DND-41 (cell line): Measurements from ENCODE around the gene GNMT.
A peak's percentile ranks its signal among the peaks of the same experiment; 100 is the strongest.

Source experiments
- ATAC-seq: fragments of 200-7000 bp; cut with Tn5 transposase; 3 replicates; pipeline ENCODE4 v1.9.1; 2021; ENCODE audit warnings: low read depth; ENCODE audit not compliant: insufficient read depth
- DNase-seq: peaks from one replicate; pipeline ENCODE4 v3.0.0-alpha.2; 2020
- H2AFZ ChIP-seq: 2 replicates; pipeline ENCODE4 v1.6.0; 2012; ENCODE audit warnings: low read depth, low read length
- H3K27ac ChIP-seq: 2 replicates; pipeline ENCODE4 v1.5.1; 2012; ENCODE audit warnings: low read length, inconsistent platforms
- H3K27me3 ChIP-seq: fragments of 200-600 bp; sonication (generic); 2 replicates; pipeline ENCODE4 v1.6.0; 2012; ENCODE audit warnings: low read length, mild to moderate bottlenecking, inconsistent platforms; ENCODE audit not compliant: insufficient read depth, poor library complexity
- H3K36me3 ChIP-seq: 2 replicates; pipeline ENCODE4 v1.5.1; 2012; ENCODE audit warnings: low read length, inconsistent platforms; ENCODE audit not compliant: insufficient read depth
- H3K4me1 ChIP-seq: 2 replicates; pipeline ENCODE4 v1.5.1; 2012; ENCODE audit warnings: mild to moderate bottlenecking, low read length; ENCODE audit not compliant: insufficient read depth
- H3K4me2 ChIP-seq: 2 replicates; pipeline ENCODE4 v1.6.0; 2012; ENCODE audit warnings: mild to moderate bottlenecking, moderate library complexity, low read length, inconsistent platforms; ENCODE audit not compliant: insufficient read depth
- H3K4me3 ChIP-seq, 2 experiments: fragments of 200-600 bp in 1 of 2; shearing (Covaris generic) in 1 of 2; 2 replicates each; pipeline ENCODE4 v1.5.1; 2012 to 2016; ENCODE audit warnings: inconsistent platforms in 2 of 2, low read length in 2 of 2, mild to moderate bottlenecking in 2 of 2, low read depth in 1 of 2, moderate library complexity in 1 of 2
- H3K79me2 ChIP-seq: 2 replicates; pipeline ENCODE4 v1.6.0; 2012; ENCODE audit warnings: low read length, inconsistent platforms; ENCODE audit not compliant: insufficient read depth
- H3K9ac ChIP-seq: 2 replicates; pipeline ENCODE4 v1.6.0; 2012; ENCODE audit warnings: low read depth, mild to moderate bottlenecking, inconsistent platforms, low read length, moderate library complexity
- H3K9me3 ChIP-seq: 2 replicates; pipeline ENCODE4 v1.5.1; 2012; ENCODE audit warnings: low read length, moderate library complexity, mild to moderate bottlenecking, inconsistent platforms; ENCODE audit not compliant: insufficient read depth, severe bottlenecking
- H4K20me1 ChIP-seq: 2 replicates; pipeline ENCODE4 v1.6.0; 2012; ENCODE audit warnings: low read length; ENCODE audit not compliant: insufficient read depth
- CTCF ChIP-seq: IDR thresholded peaks from 2 replicates; pipeline ENCODE4 v1.5.1; 2012; ENCODE audit warnings: borderline replicate concordance, low read length, moderate library complexity, mild to moderate bottlenecking; ENCODE audit not compliant: poor library complexity, severe bottlenecking; ENCODE audit errors: extremely low read depth
- EZH2 ChIP-seq: IDR thresholded peaks from 3 replicates; pipeline ENCODE4 v1.6.1; 2012; ENCODE audit warnings: borderline replicate concordance, low read depth, mild to moderate bottlenecking, moderate library complexity, low read length, inconsistent platforms; ENCODE audit not compliant: severe bottlenecking

Gene GNMT

GRCh38 chr6:42915732-42916131, 44.8 kb upstream of the GNMT start, which contains the start of gene PTCRA:
Gene PTCRA (plus strand): TSS chr6:42916053. CDS start chr6:42916070, 17 bp downstream.
- Histone ChIP-seq H3K36me3 (no peaks in the 10 kb centered on the region), H3K79me2 (no peaks in the 10 kb centered on the region), H3K9me3 (no peaks in the 10 kb centered on the region), H3K4me1 (0 out of 2 replicates have a peak, but pooled peaks cover 5% of the 10 kb centered on the region), H3K4me3 (no peak within 1 kb of the TSS), H2AFZ (no peak within 1 kb of the TSS), H4K20me1 (no peaks in the 10 kb centered on the region), H3K27ac (no peak within 1 kb of the TSS), H3K27me3 (no peaks in the 10 kb centered on the region), H3K9ac (peak within 1 kb of the TSS; percentile 11; the same call in 1 of the 2 replicates), H3K4me2 (no peak within 1 kb of the TSS)
- DNase-seq (peak; percentile 47), ATAC-seq (peak; percentile 78)
- TF ChIP-seq CTCF (no peak), EZH2 (no peak)

GRCh38 chr6:42916288-42916687, 44.3 kb upstream of the GNMT start:
- Histone ChIP-seq H3K9ac (peak overlapping the region; percentile 11; the same call in 1 of the 2 replicates), H3K9me3 (no peaks in the 10 kb centered on the region), H3K27ac (no peak overlapping the region), H3K4me2 (no peak overlapping the region), H3K4me3 (no peak overlapping the region), H3K36me3 (no peaks in the 10 kb centered on the region), H3K79me2 (no peaks in the 10 kb centered on the region), H2AFZ (no peak overlapping the region), H3K27me3 (no peaks in the 10 kb centered on the region), H4K20me1 (no peaks in the 10 kb centered on the region), H3K4me1 (0 out of 2 replicates have a peak, but pooled peaks cover 5% of the 10 kb centered on the region)
- DNase-seq, result no peak
- peak; percentile 6; the same call in 1 of the 3 replicates for ATAC-seq
- TF ChIP-seq CTCF, result no peak
- TF ChIP-seq EZH2, result no peak

GRCh38 chr6:42921801-42922200, 38.8 kb upstream of the GNMT start:
- H2AFZ ChIP-seq, result no peak overlapping the region
- H3K4me2 ChIP-seq, result no peak overlapping the region
- DNase-seq, result no peak
- H3K4me1 ChIP-seq, result no peaks in the 10 kb centered on the region
- H3K9ac ChIP-seq, result no peak overlapping the region
- TF ChIP-seq CTCF (no peak), EZH2 (no peak)
- H3K27me3 ChIP-seq, result no peaks in the 10 kb centered on the region
- ATAC-seq, result no peak
- H3K79me2 ChIP-seq, result no peaks in the 10 kb centered on the region
- H3K9me3 ChIP-seq, result no peaks in the 10 kb centered on the region
- H3K4me3 ChIP-seq, result no peak overlapping the region
- H4K20me1 ChIP-seq, result no peaks in the 10 kb centered on the region
- H3K27ac ChIP-seq, result no peak overlapping the region
- H3K36me3 ChIP-seq, result no peaks in the 10 kb centered on the region
